B cell (primary cell): ENCODE data around the gene HBA2. TPM values are rescaled to one million over a fixed set of nuclear protein-coding genes. Genes with fewer than 3 reads are reported as not detected.

Source experiments
- ATAC-seq: fragments of 200-7000 bp; cut with Tn5 transposase; one replicate; pipeline ENCODE4 v1.10.0; 2021; ENCODE audit warnings: low read depth, mild to moderate bottlenecking, moderate number of reproducible peaks, moderate library complexity
- CTCF ChIA-PET: fragments of 350-600 bp; sonication (Branson Sonifier 250); formaldehyde crosslinking; loops from one replicate; lab custom pipeline; 2021; ENCODE audit warnings: antibody characterized with exemption, inconsistent platforms; lab: Charles Lee
- POLR2A ChIA-PET: fragments of 350-600 bp; sonication (Branson Sonifier 250); formaldehyde crosslinking; loops from one replicate; lab custom pipeline; 2021; ENCODE audit warnings: antibody characterized with exemption; lab: Charles Lee
- DNase-seq: peaks from one replicate; pipeline ENCODE4 v3.0.0; 2013
- H2AFZ ChIP-seq: 2 replicates; pipeline ENCODE4 v1.6.1; 2012; ENCODE audit warnings: mild to moderate bottlenecking, low read depth, low read length; ENCODE audit not compliant: insufficient read depth, poor library complexity, severe bottlenecking
- H3K27ac ChIP-seq, 2 donors: 1 replicate in 1 of 2; 2 replicates in 1 of 2; pipeline ENCODE4 v1.5.1; 2012 to 2013; ENCODE audit warnings: low read length in 2 of 2, mild to moderate bottlenecking in 2 of 2, moderate library complexity in 1 of 2
- H3K27me3 ChIP-seq, 4 experiments: fragments of 200-600 bp in 1 of 4; sonication (generic) in 1 of 4; replicated peaks in 1 of 4; 1 replicate in 2 of 4; 2 replicates in 2 of 4; pipeline versions ENCODE4 v1.6.1 to v1.7.0; 2013 to 2016; ENCODE audit warnings: low read length in 3 of 4, mild to moderate bottlenecking in 2 of 4, mixed read lengths in 1 of 4, moderate library complexity in 1 of 4; ENCODE audit not compliant: insufficient read depth in 4 of 4, control insufficient read depth in 3 of 4; ENCODE audit errors: control extremely low read depth in 1 of 4
- H3K36me3 ChIP-seq, 2 experiments: replicated peaks in 1 of 2; 1 replicate in 1 of 2; 2 replicates in 1 of 2; pipeline versions ENCODE4 v1.6.1 to v1.7.1; 2013; ENCODE audit warnings: low read length in 1 of 2; ENCODE audit not compliant: insufficient read depth in 2 of 2, control insufficient read depth in 1 of 2; ENCODE audit errors: control extremely low read depth in 1 of 2, extremely low read depth in 1 of 2
- H3K4me1 ChIP-seq, 2 donors: fragments of 200-600 bp in 1 of 2; sonication (generic) in 1 of 2; 1 replicate in 1 of 2; 2 replicates in 1 of 2; pipeline versions ENCODE4 v1.5.1 to v1.6.1; 2013 to 2017; ENCODE audit warnings: low read length in 2 of 2; ENCODE audit not compliant: control insufficient read depth in 2 of 2, insufficient read depth in 2 of 2
- H3K4me2 ChIP-seq: replicated peaks from 2 replicates; pipeline ENCODE3; 2012; ENCODE audit warnings: mild to moderate bottlenecking, low read depth, low read length; ENCODE audit not compliant: poor library complexity, severe bottlenecking
- H3K4me3 ChIP-seq, 5 experiments: fragments of 200-600 bp in 1 of 5; sonication (generic) in 1 of 5; 1 replicate in 3 of 5; 2 replicates in 2 of 5; pipeline versions ENCODE4 v1.5.1 to v1.7.0; 2011 to 2016; ENCODE audit warnings: low read length in 4 of 5, mild to moderate bottlenecking in 4 of 5, low read depth in 2 of 5, control low read depth in 1 of 5, moderate library complexity in 1 of 5; ENCODE audit not compliant: insufficient read depth in 1 of 5; ENCODE audit errors: control extremely low read depth in 1 of 5, extremely low read depth in 1 of 5
- H3K79me2 ChIP-seq: fragments of 200-600 bp; sonication (generic); one replicate; pipeline ENCODE4 v1.6.0; 2016; ENCODE audit warnings: low read length; ENCODE audit not compliant: control insufficient read depth, insufficient read depth
- H3K9ac ChIP-seq: fragments of 200-600 bp; sonication (generic); 2 replicates; pipeline ENCODE4 v1.6.1; 2017; ENCODE audit warnings: mild to moderate bottlenecking, low read length, moderate library complexity
- H3K9me3 ChIP-seq, 3 donors: one replicate each; pipeline versions ENCODE4 v1.6.1 to v1.7.1; 2013; ENCODE audit warnings: low read length in 2 of 3; ENCODE audit not compliant: control insufficient read depth in 2 of 3, insufficient read depth in 1 of 3; ENCODE audit errors: control extremely low read depth in 1 of 3
- H4K20me1 ChIP-seq: 2 replicates; pipeline ENCODE4 v1.6.0; 2012; ENCODE audit warnings: mild to moderate bottlenecking, low read length; ENCODE audit not compliant: insufficient read depth, control insufficient read depth, poor library complexity, severe bottlenecking
- H3K27ac Mint-ChIP-seq: one replicate; pipeline ENCODE4 v1.8.0; 2021; ENCODE audit warnings: mixed read lengths
- H3K27me3 Mint-ChIP-seq: one replicate; pipeline ENCODE4 v1.8.0; 2021; ENCODE audit warnings: mixed read lengths
- H3K4me1 Mint-ChIP-seq: one replicate; pipeline ENCODE4 v1.8.0; 2021; ENCODE audit warnings: mixed read lengths
- H3K4me3 Mint-ChIP-seq: one replicate; pipeline ENCODE4 v1.8.0; 2021; ENCODE audit warnings: mixed read lengths
- H3K9me3 Mint-ChIP-seq: one replicate; pipeline ENCODE4 v1.8.0; 2022; ENCODE audit warnings: mixed read lengths; ENCODE audit not compliant: insufficient read depth
- EZH2 ChIP-seq: IDR thresholded peaks from 2 replicates; pipeline ENCODE4 v1.6.1; 2012; ENCODE audit warnings: borderline replicate concordance, low read depth, mild to moderate bottlenecking, moderate library complexity, low read length; ENCODE audit not compliant: insufficient read depth, poor library complexity, severe bottlenecking
- WGBS: methylation state at CpG from one replicate; pipeline ENCODE4 v1.1.5; 2013; ENCODE audit warnings: missing lambda C conversion rate; ENCODE audit not compliant: insufficient coverage; 5-methylcytosine and 5-hydroxymethylcytosine counted together
- intact Hi-C: fragments of 100-400 bp; cut with micrococcal nuclease; formaldehyde crosslinking; loops from one replicate; pipeline ENCODE4 v1.10.0; 2022
- polyA plus RNA-seq: library from polyadenylated mRNA; depleted of rRNA; stranded (reverse); fragments of >200 nt; gene quantifications from 2 replicates; pipeline ENCODE4 v1.2.3, GENCODE V29; 2012
- total RNA-seq, 2 donors: library from RNA; stranded (reverse); fragments of 120-200 nt in 1 of 2; gene quantifications; 1 replicate in 1 of 2; 2 replicates in 1 of 2; pipeline versions ENCODE4 v1.2.3 to v1.2.4, GENCODE V29; 2013 to 2022
- TF ChIP-seq, protein P1 (sequence below): fragments of 200-600 bp; IDR thresholded peaks from one replicate; pipeline ENCODE4 v1.8.0; 2022; ENCODE audit warnings: antibody characterized with exemption, mild to moderate bottlenecking

The HBA2 gene
- total and polyA plus RNA-seq, 2 donors (not counting 1 experiment from before 2014, with no cell fraction given), result 75.6 to 179 TPM

GRCh38 chr16:130533-131173 is 42.0 kb upstream of the HBA2 start:
- H3K4me3 Mint-ChIP-seq, result no peak overlapping the region
- Histone ChIP-seq H3K9ac (no peak overlapping the region), H3K4me2 (no peak overlapping the region), H3K9me3 (no peaks in the 10 kb centered on the region), H3K27me3 (no peaks in the 10 kb centered on the region), H3K36me3 (peaks cover 0 to 4% of the 10 kb centered on the region in 2 experiments), H4K20me1 (peaks cover 15% of the 10 kb centered on the region), H3K4me1 (no peaks in the 10 kb centered on the region), H3K4me3 (no peak overlapping the region), H2AFZ (no peak overlapping the region), H3K79me2 (peaks cover 38% of the 10 kb centered on the region), H3K27ac (no peak overlapping the region)
- DNase-seq (no peak), ATAC-seq (no peak)
- peaks cover 9% of the 10 kb centered on the region for H3K4me1 Mint-ChIP-seq
- H3K27me3 Mint-ChIP-seq, result no peaks in the 10 kb centered on the region
- intact Hi-C loops, result no loop called here
- no peaks in the 10 kb centered on the region for H3K9me3 Mint-ChIP-seq
- ChIA-PET POLR2A (no interaction called here), CTCF (no interaction called here)
- TF ChIP-seq, protein P1, sequence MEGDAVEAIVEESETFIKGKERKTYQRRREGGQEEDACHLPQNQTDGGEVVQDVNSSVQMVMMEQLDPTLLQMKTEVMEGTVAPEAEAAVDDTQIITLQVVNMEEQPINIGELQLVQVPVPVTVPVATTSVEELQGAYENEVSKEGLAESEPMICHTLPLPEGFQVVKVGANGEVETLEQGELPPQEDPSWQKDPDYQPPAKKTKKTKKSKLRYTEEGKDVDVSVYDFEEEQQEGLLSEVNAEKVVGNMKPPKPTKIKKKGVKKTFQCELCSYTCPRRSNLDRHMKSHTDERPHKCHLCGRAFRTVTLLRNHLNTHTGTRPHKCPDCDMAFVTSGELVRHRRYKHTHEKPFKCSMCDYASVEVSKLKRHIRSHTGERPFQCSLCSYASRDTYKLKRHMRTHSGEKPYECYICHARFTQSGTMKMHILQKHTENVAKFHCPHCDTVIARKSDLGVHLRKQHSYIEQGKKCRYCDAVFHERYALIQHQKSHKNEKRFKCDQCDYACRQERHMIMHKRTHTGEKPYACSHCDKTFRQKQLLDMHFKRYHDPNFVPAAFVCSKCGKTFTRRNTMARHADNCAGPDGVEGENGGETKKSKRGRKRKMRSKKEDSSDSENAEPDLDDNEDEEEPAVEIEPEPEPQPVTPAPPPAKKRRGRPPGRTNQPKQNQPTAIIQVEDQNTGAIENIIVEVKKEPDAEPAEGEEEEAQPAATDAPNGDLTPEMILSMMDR, result no peak
- TF ChIP-seq EZH2, result no peak
- WGBS, result 100% methylated on average over 5 of the region's 15 CpGs
- no peak overlapping the region for H3K27ac Mint-ChIP-seq

DNA sequence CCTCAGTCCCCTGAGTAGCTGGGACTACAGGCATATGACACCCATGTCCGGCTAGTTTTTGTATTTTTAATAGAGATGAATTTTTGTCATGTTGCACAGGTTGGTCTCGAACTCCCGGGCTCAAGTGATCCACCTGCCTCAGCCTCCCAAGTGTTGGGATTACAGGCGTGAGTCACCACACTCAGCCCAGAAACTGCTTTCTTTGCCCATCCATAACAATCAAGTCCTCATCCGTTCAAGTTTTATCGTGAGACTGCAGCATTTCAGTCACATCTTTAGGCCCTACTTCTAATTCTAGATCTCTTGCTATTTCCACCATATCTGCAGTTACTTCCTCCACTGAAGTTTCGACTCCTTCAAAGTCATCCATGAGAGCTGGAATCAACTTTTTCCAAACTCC is 40.6 kb upstream of the HBA2 start:
- no peak overlapping the region for H3K4me3 ChIP-seq
- no peak overlapping the region for H3K4me2 ChIP-seq
- CTCF ChIA-PET, result interaction anchor here (0.7 to 1.3 kb wide), 2 partner anchors 66 to 998 kb away, joined by 3 read pairs; no protein-coding TSS in a partner anchor
- Mint-ChIP-seq H3K4me3 (no peak overlapping the region), H3K4me1 (peaks cover 12% of the 10 kb centered on the region), H3K27me3 (no peaks in the 10 kb centered on the region), H3K27ac (no peak overlapping the region), H3K9me3 (no peaks in the 10 kb centered on the region)
- H3K27me3 ChIP-seq, result no peaks in the 10 kb centered on the region
- H2AFZ ChIP-seq, result no peak overlapping the region
- peaks cover 0 to 1% of the 10 kb centered on the region in 2 donors for H3K4me1 ChIP-seq
- no peaks in the 10 kb centered on the region for H3K9me3 ChIP-seq
- H3K27ac ChIP-seq, result no peak overlapping the region
- peaks cover 51% of the 10 kb centered on the region for H3K79me2 ChIP-seq
- TF ChIP-seq, protein P1, result no peak
- TF ChIP-seq EZH2, result no peak
- peaks cover 0 to 4% of the 10 kb centered on the region in 2 experiments for H3K36me3 ChIP-seq
- POLR2A ChIA-PET, result no interaction called here
- H4K20me1 ChIP-seq, result peaks cover 12% of the 10 kb centered on the region
- no peak for DNase-seq
- WGBS, result 93% methylated on average over 6 of the region's 7 CpGs
- intact Hi-C loops, result no loop called here
- no peak for ATAC-seq
- H3K9ac ChIP-seq, result no peak overlapping the region
